Stimulated activated CD8-positive, alpha-beta memory T cell treated with anti-CD3 and anti-CD28 coated beads, Interleukin-7, amount 100 ng/mL, for 24 hours (primary cell): ENCODE measurements around the gene NANOGP8.

Experiments used
- DNase-seq: peaks from one replicate; pipeline ENCODE4 v3.0.0-alpha.2; 2020; ENCODE audit warnings: low read depth

Gene NANOGP8

GRCh38 chr15:35058534-35059054 lies 26.5 kb downstream of the NANOGP8 start:
- no peak for DNase-seq

- DNase-seq, result no peak
Measured at GRCh38 chr15:35055416-35056105, 29.5 kb downstream of the NANOGP8 start.

GRCh38 chr15:35054380-35054779 lies 30.7 kb downstream of the NANOGP8 start:
- no peak for DNase-seq

- no peak for DNase-seq
Measured at GRCh38 chr15:35047996-35048395, 37.1 kb downstream of the NANOGP8 start.

GRCh38 chr15:35047528-35047927 lies 37.6 kb downstream of the NANOGP8 start:
- no peak for DNase-seq

- DNase-seq, result no peak
Measured at GRCh38 chr15:35043373-35044095, 41.6 kb downstream of the NANOGP8 start.

GRCh38 chr15:35040339-35041255 lies 44.5 kb downstream of the NANOGP8 start:
- no peak for DNase-seq

- no peak for DNase-seq
Measured at GRCh38 chr15:35038626-35039451, 46.3 kb downstream of the NANOGP8 start.
